ENCODE results near the gene ADGRG4.

DNA sequence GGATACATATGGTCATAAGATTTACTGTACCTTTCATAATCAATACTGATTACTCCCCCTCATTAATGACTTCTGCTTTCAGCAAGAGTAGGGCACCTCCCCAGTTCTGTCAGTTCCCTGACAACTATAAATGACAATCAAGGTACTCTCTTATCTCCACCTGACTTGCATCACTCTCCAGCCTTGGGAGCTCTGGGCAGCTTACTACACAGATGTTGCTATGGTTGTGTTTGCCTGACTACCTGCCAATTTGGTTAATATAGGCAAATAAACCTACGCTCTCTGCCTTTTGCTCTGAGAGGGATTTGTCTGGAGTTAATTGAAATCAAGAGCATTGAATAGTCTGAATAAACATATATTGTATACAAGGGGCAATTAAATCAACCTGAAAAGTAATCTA lies 26.8 kb upstream of the ADGRG4 start:
- TF ChIP-seq CTCF (conservative IDR thresholded peaks at IDR 0.05; ENCODE audit: low read length) (no peak), EZH2phosphoT487 (IDR thresholded peaks at IDR 0.05; ENCODE audit: borderline replicate concordance) (no peak)

All from Loucy (cell line).